Glomerular visceral epithelial cell (primary cell): ENCODE results near the gene FATE1.

ENCODE experiments used
- DNase-seq: peaks from one replicate; pipeline ENCODE4 v3.0.0-alpha.2; 2016; ENCODE audit errors: extremely low spot score

Gene FATE1

DNA sequence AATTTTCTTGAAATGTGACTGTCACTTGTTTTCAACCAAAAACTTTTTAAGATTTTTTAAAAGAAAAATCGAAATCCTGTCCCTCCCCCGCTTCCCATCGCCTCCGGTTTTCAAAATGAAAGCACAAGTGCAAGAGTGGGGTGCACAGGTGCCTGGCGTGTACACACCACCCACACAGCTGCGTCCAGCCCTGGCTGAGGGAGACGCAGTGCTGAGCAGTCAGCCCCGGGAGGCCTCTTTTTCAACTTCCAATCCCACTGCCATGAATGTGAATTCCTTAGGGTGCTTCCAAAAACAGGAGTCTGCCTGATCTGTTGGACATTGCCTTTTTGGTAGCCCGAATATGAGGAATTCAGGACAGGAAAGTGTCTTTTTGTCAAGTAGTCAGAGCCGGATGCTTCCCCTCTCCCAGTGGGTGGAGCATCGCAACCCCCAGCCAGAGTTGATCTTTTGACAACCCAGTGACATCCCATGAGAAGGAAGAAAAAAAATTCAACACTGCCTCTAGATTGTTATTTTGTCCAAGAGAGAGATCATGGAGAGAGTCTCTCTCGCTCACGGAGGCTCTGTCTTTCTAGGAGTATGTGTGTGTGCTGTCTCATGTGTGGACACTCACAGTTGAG is 11.7 kb upstream of the FATE1 start:
- DNase-seq = no peak

DNA sequence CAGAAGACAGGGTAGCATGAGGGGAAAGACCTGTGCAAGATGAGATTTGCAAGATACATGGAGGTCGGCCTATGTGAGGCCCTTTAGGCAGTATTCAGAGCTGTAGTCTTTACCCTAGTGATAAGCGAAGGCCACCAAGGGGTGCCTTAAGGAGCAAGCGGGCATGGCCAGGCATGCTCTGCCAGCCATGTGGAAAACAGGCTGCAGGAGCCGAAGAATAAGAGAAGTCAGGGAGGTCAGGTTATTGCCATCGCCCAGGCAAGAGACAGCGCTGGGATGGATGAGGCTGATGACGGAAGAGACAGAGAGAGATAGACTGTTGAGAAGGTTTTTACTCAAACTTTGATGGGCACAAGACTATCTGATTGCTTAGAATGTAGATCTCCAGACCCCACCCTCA is 7.0 kb upstream of the FATE1 start:
- no peak for DNase-seq

GRCh38 chrX:151710457-151710856 is 5.4 kb upstream of the FATE1 start:
- no peak for DNase-seq

DNA sequence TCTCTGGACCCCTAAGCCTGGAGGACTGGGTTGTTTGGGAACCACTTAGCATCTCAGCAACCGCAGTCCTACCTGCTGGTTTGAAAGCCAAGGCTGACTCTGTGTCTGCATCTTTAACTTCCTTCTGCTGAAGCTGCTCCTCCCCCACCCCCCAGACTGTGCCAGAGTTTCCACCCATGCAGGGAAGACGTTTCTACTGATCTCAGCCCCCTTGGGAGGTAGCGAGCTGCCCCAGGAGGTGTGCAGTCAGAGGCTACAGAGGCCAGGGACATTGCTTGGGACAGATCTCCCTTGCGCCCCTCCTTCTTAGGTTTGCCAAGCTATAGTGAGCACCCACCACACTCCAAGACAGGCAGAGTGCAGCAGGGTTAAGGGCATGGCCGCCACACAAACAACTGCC is 4.7 kb upstream of the FATE1 start:
- DNase-seq = no peak

DNA sequence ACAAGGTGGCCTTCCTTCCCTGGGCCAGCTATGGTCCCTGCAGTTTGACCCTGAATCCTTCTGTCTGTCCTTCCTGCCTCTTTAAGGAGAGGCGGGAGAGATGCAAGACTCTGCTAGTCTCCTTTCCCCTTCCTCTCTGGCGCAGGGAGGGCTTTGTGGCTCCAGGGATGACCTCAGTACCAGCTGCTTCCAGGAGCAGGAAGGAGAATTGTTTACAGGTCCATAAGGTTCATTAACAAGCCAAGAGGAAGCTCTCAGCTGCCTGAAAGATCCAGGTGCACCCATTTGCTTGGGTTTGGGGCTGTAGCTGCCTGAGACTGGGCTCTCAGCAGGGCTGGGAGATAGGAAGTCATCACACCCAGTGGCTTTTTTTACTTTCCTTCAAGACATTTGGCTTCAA is 4.0 kb upstream of the FATE1 start:
- no peak for DNase-seq

GRCh38 chrX:151712253-151712652 is 3.6 kb upstream of the FATE1 start:
- DNase-seq = no peak

DNA sequence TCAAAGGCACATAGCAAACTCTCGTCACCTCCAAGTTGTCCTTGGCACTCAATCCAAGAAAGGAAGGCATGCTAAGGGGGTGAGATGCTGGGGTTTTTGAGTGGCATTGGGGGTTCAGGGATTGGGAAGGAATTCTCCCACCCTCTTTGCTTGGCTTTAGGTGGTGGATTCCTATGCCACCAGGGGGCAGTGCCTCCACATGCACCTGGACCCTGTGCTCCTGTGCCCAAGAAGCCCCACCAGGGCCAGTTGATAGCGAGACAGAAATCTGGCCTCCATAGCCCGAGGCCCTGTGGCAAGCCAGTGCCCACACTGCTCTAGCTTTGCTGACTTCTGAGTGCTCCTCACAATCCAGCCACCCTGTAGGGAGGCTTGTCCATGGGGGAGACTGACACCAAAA is 2.0 kb upstream of the FATE1 start:
- no peak for DNase-seq

- DNase-seq = no peak
Observed at GRCh38 chrX:151714362-151714761, 1.5 kb upstream of the FATE1 start.

DNA sequence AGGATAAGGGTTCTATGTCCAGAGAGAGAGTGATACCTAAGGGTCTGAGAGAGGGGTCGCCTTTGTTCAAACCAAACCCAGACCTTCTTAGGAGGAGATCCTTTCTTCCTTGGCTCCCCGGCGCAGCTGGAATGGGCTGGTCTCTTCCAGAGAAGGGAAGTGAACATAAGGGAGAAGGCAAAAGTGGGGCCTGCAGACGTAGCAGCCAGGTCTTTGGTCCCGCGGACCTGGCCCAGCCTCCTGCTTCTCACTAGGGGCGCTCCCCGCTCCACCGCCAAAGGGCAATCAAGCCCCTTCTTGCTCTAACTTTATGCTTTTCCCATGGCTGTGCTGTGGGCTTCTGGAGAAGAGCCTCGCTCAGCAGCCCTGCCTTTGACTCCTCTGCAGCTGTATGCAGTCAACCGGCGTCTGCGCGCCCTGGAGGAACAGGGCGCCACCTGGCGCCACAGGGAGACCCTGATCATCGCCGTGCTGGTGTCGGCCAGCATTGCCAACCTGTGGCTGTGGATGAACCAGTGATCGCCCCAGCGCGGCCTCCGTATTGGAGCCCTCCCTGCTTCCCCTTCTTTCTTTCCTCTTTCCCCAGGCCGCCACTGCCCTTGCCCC is 6.5 kb downstream of the FATE1 start:
- no peak for DNase-seq

- DNase-seq = no peak
Observed at GRCh38 chrX:151723156-151723760, 7.4 kb downstream of the FATE1 start.

GRCh38 chrX:151724563-151725337 is 8.9 kb downstream of the FATE1 start:
- no peak for DNase-seq

DNA sequence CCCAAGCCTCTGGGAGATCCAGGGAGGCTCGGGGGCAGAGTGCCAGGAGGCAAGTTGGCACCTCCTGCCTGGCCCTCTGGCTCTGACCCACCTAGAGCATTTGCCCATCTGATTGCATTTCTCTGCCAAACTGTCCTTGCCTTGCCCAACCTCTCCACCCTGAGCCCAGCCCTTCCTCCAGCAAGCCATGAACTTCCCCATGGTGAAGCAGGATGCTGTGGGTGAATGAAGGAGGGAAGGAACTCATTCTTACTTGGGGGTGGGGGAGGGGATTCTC is 9.4 kb downstream of the FATE1 start:
- DNase-seq = no peak

GRCh38 chrX:151726751-151727150 is 10.9 kb downstream of the FATE1 start:
- no peak for DNase-seq

GRCh38 chrX:151727346-151727745 is 11.5 kb downstream of the FATE1 start:
- no peak for DNase-seq

DNA sequence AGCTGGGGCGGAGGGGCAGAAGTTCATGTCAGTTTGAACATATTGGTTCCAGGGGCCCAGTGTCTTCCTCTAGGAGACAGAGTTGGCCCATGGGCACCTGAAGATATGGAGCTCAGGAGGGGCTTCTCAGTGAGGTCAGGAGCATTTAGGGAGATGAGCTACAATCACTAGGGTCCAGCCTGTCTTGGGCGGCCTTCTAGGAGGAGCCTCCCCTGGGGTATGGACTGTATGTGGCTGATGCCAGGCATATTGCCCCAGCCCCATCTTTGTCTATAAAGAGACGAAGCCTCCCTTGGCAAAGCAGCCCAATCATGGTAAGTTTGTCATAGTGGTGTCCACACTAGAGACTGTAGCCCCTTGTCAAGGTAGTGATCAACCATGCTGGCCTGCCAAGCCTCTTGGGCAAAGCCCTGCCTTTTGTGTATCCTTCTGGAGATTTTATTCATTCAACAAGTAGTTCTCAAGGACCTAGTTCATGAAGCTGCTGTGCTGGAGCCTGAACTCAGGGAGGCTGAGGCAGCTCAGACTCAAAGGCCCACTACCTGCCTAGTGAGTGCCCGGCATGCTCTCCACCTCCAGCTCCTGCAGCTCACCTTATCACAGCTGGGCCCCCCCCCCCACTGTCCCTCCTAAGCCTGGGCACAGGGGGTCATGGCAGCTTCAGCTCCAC is 13.4 kb downstream of the FATE1 start:
- no peak for DNase-seq

DNA sequence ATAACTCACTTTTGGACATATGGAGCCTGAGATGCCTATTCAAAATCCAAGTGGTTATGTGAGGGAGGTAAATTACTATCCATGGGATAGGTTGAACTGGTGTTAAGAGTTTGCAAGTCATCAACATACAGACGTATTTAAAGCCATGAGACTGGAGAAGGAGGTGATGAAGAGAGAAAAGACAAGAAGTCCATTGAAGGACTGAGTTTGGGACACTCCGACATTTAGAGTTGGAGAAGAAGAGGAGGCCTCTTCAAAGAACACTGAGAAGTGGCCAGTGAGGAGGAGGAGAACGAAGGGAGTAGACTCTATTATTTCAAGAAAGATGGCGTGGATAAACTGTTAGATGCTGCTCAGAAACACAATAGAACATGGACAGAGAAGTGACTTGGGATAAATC is 18.6 kb downstream of the FATE1 start, which contains the start of gene CNGA2:
Gene CNGA2, plus strand, starts transcription at position 301 of the 400 bp plus-strand sequence. CDS start 3,738 bp downstream, outside the sequence.
- no peak for DNase-seq

DNA sequence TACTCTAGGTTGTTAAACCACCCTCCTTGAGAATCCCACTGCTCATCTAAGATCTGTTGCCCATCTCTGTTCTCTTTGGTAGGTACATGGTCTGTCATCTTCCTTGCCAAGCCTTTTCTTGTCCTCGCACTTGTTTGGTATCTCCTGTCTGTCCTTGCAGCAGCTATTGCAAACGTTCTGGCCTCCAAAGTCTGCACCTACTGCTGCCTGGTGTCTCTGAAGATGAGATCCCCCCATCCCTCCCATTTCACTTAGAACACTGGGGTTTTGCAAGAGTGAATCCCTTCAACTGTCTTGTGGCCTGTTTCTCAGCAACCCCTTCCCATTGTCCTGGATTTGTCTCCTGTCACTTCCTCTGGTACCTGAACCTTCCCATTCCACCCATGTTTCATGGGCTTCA is 19.4 kb downstream of the FATE1 start:
- no peak for DNase-seq

DNA sequence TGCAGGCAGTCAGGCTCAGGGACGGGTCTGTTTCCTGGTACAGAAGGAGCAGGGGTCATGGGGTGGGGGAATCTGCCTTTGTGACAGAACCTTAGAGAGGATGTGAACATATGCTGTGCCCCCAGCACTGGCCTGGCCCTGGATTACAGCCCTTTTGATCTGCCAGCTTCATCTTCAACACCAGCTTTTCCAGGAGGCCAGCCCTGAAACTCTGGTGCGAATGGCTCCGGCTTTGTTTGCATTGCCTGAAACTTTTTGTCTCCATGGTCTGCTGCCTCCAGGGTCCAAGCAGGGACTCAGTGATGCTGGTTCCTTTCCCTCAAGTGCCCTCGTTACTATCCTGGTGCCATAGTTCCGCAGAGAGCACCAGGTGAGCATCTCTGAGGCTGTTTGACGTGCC is 20.9 kb downstream of the FATE1 start:
- DNase-seq = no peak

- no peak for DNase-seq
Observed at GRCh38 chrX:151737494-151737893, 21.7 kb downstream of the FATE1 start.

DNA sequence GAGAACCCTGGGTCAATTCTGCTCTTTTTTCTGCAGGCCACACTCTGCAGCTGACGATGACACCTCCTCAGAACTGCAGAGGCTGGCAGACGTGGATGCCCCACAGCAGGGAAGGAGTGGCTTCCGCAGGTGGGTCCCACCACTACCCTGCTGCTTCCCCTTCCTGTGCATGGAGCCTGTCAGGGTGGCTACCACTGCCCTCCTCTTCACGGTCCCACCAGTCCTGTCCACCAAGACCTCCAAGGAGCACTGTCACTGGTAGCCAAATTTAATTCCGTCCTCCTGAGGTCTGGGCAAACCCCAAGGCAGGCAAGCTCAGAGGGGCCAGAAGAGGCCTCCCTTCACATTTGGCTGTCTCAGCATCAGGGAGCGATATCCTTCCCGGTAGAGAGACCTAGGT is 22.9 kb downstream of the FATE1 start:
- DNase-seq = no peak

GRCh38 chrX:151741606-151742005 is 25.8 kb downstream of the FATE1 start:
- no peak for DNase-seq

DNA sequence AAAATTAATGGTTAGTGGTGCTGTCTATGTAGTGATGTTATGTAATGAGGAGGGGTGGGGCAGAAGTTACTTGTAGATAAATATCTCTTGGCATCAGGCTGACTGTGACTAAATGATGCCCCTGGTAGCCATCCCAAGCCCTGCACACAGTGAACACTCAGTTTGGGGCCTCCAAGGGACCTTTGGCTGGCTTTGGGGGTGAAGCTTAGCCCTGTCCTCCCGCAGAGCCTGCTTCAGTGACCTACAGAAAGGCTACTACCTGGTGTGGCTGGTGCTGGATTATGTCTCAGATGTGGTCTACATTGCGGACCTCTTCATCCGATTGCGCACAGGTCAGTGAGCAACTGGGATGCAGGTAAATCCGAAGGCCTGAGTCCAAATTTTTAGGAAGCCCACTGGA is 26.5 kb downstream of the FATE1 start:
- no peak for DNase-seq
